Measurements from ENCODE around the gene BARHL2. TPM values are rescaled to one million over a fixed set of nuclear protein-coding genes. Genes with fewer than 3 reads are reported as not detected.

The BARHL2 gene
- total and polyA plus RNA-seq, 10 of the 15 experiments (the other 5 are each of a cell fraction or from before 2014, with no cell fraction given), result not detected

- Histone ChIP-seq H3K27ac (ENCODE audit: control insufficient read depth, insufficient read depth) (no peak overlapping the region), H4K20me1 (ENCODE audit: control insufficient read depth, insufficient read depth) (no peaks in the 10 kb centered on the region), H3K4me2 (ENCODE audit: control insufficient read depth, insufficient read depth) (no peak overlapping the region), H2AFZ (ENCODE audit: control insufficient read depth, low read depth, low read length) (no peak overlapping the region), H3K9ac (ENCODE audit: control insufficient read depth, insufficient read depth, low read length) (no peak overlapping the region), H3K4me3 (no peak overlapping the region), H3K79me2 (ENCODE audit: control insufficient read depth, insufficient read depth, low read length) (no peaks in the 10 kb centered on the region), H3K4me1 (ENCODE audit: control insufficient read depth, insufficient read depth, low read length) (no peaks in the 10 kb centered on the region), H3K36me3 (ENCODE audit: control insufficient read depth in 2 of 2, insufficient read depth in 2 of 2, low read length in 1 of 2) (no peaks in the 10 kb centered on the region), H3K9me3 (replicated peaks; ENCODE audit: control insufficient read depth, insufficient read depth, low read length) (no peaks in the 10 kb centered on the region; the same call in 2 of the 3 replicates), H3K27me3 (replicated peaks in 1 of 2; ENCODE audit: control insufficient read depth in 2 of 2, insufficient read depth in 2 of 2, low read length in 1 of 2) (peaks cover 8 to 14% of the 10 kb centered on the region in 2 experiments)
- no TSS peak for BruUV-seq (replicated peaks)
- POLR2A ChIA-PET, result no interaction called here
- in situ Hi-C loops (cut with MboI), result no loop called here
- FAIRE-seq, result no peak
- RAD21 ChIA-PET (ENCODE audit: unreplicated experiment), result interaction anchor here (0.5 kb wide), 1 partner anchor 62 kb away, joined by 3 read pairs; no protein-coding TSS in a partner anchor
- ATAC-seq, result no peak
- CTCF ChIA-PET, result interaction anchor here (0.7 to 0.9 kb wide), 3 partner anchors 9 to 15 kb away, joined by 3 to 4 read pairs (median 3); no protein-coding TSS in a partner anchor
- SMC1A ChIA-PET (ENCODE audit: uncharacterized antibody, unreplicated experiment), result interaction anchor here (1.0 to 1.2 kb wide), 2 partner anchors 8 to 232 kb away, joined by 3 to 4 read pairs; no protein-coding TSS in a partner anchor
- intact Hi-C loops (cut with micrococcal nuclease; ENCODE audit: unreplicated experiment), result no loop called here
- no peak for DNase-seq (ENCODE audit: low read depth, low spot score)
- WGBS (ENCODE audit: insufficient coverage, insufficient replicate concordance, low lambda C conversion rate, missing lambda C conversion rate), result 29% methylated on average over 8 of the region's 8 CpGs
- TF ChIP-seq HDAC2 (IDR thresholded peaks at IDR 0.05) (no peak), NFXL1 (IDR thresholded peaks at IDR 0.05; ENCODE audit: borderline replicate concordance) (no peak), ZNF217 (IDR thresholded peaks at IDR 0.05) (no peak), SRF (IDR thresholded peaks at IDR 0.05; ENCODE audit: low read depth in 2 of 2, low read length in 2 of 2) (no peak), IRF3 (IDR thresholded peaks at IDR 0.05) (no peak), PAX5 (IDR thresholded peaks at IDR 0.05; ENCODE audit: borderline replicate concordance, low read depth, low read length) (no peak), ZBTB33 (IDR thresholded peaks at IDR 0.05) (no peak), IKZF1 (conservative IDR thresholded peaks at IDR 0.05) (no peak), CTCF (IDR thresholded peaks at IDR 0.05 in 2 of 3, conservative IDR thresholded peaks at IDR 0.05 in 1 of 3; ENCODE audit: control insufficient read depth in 2 of 3, extremely low read depth in 1 of 3, insufficient read depth in 1 of 3, low read depth in 3 of 3, low read length in 3 of 3) (no peak), ZNF622 (IDR thresholded peaks at IDR 0.05) (no peak), FOXK2 (IDR thresholded peaks at IDR 0.05) (no peak), ZNF207 (IDR thresholded peaks at IDR 0.05; ENCODE audit: borderline replicate concordance) (no peak), ZNF592 (IDR thresholded peaks at IDR 0.05) (no peak), SP1 (IDR thresholded peaks at IDR 0.05; ENCODE audit: low read depth, low read length) (no peak), NR2C2 (IDR thresholded peaks at IDR 0.05; ENCODE audit: borderline replicate concordance, control insufficient read depth, insufficient read length, low read depth) (no peak), NFIC (IDR thresholded peaks at IDR 0.05; ENCODE audit: low read depth, low read length) (no peak)
These were observed 11.1 kb downstream of the BARHL2 start for GRCh38 chr1:90705956-90706355.
